Left lung (tissue), 10 donors: ENCODE data around the gene IKZF2. TPM values are rescaled to one million over a fixed set of nuclear protein-coding genes. Genes with fewer than 3 reads are reported as not detected.

Experiments
- ATAC-seq: fragments of 200-7000 bp; cut with Tn5 transposase; one replicate; pipeline ENCODE4 v1.9.1; 2020; ENCODE audit warnings: moderate library complexity
- DNase-seq, 4 donors: peaks; one replicate each; pipeline ENCODE4 v3.0.0-alpha.2; 2013 to 2020
- H3K27ac ChIP-seq, 2 donors: fragments of 200-600 bp; sonication (generic) in 1 of 2; one replicate each; pipeline versions ENCODE4 v1.5.0 to v1.8.0; 2020 to 2021
- H3K27me3 ChIP-seq, 2 donors: fragments of 200-600 bp; sonication (generic) in 1 of 2; one replicate each; pipeline versions ENCODE4 v1.5.0 to v1.8.0; 2020 to 2021
- H3K36me3 ChIP-seq, 2 donors: fragments of 200-600 bp; sonication (generic) in 1 of 2; one replicate each; pipeline versions ENCODE4 v1.5.0 to v1.8.0; 2020 to 2021
- H3K4me1 ChIP-seq, 2 donors: fragments of 200-600 bp; one replicate each; pipeline ENCODE4 v1.8.0; 2021
- H3K4me3 ChIP-seq, 2 donors: fragments of 200-600 bp; sonication (generic) in 1 of 2; one replicate each; pipeline versions ENCODE4 v1.5.0 to v1.8.0; 2020 to 2021; ENCODE audit warnings: mild to moderate bottlenecking in 1 of 2
- H3K9me3 ChIP-seq, 2 donors: fragments of 200-600 bp; sonication (generic) in 1 of 2; one replicate each; pipeline versions ENCODE4 v1.5.0 to v1.8.0; 2020 to 2021
- intact Hi-C, 2 donors: fragments of 100-400 bp; cut with DNase I; formaldehyde crosslinking; loops; one replicate each; pipeline versions ENCODE4 v1.11.2 to v1.14.2; 2022
- polyA plus RNA-seq, 6 donors: library from polyadenylated mRNA; unstranded; fragments of 120-200 nt; gene quantifications; one replicate each; pipeline ENCODE4 v1.2.1, GENCODE V29; 2013; ENCODE audit not compliant: insufficient read length in 6 of 6
- total RNA-seq, 2 donors: library from RNA; stranded (reverse); fragmentation: NEBNext Ultra II Directional; extraction: Animal tissue kit (Norgen Biotek cat#: 25700); gene quantifications; one replicate each; pipeline ENCODE4 v1.2.1, GENCODE V29; 2021
- TF ChIP-seq, protein P1 (sequence below), 2 donors: fragments of 200-600 bp; sonication (generic) in 1 of 2; IDR thresholded peaks; one replicate each; pipeline versions ENCODE4 v1.5.0 to v1.8.0; 2021; ENCODE audit warnings: antibody characterized with exemption in 2 of 2
- donor health status: DM: no; HTN: yes; CAD: no.
- donor health status: DM: no; HTN: no; CAD: no.

The IKZF2 gene
- total and polyA plus RNA-seq, 8 donors = 9.6 to 15.4 (median 12.2) TPM

- H3K4me1 ChIP-seq = no peaks in the 10 kb centered on the region
- no peak for DNase-seq
Observed at GRCh38 chr2:212968284-212969081, 182.9 kb downstream of the IKZF2 start.

DNA sequence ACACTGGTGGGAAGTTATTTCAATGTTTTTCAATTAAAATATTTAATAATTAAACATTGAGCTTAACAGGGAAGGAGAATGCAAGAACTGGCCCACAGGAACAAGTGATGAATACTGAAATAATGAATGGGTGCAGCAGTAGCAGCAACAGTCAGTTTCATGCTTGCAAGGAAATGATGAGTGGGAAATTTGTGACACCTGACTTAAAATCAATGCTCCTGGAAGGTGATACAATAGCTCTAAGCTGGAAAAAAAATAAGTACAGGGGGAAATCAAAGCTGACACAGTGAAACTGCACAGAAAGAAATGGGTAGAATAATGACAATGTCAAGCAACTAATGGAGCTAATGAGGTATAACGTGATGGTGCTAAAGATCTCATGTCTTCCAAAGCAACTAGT lies 184.5 kb downstream of the IKZF2 start:
- H3K4me3 ChIP-seq = no peak overlapping the region
- DNase-seq (no peak), ATAC-seq (no peak)
- H3K36me3 ChIP-seq = no peaks in the 10 kb centered on the region
- TF ChIP-seq, protein P1, sequence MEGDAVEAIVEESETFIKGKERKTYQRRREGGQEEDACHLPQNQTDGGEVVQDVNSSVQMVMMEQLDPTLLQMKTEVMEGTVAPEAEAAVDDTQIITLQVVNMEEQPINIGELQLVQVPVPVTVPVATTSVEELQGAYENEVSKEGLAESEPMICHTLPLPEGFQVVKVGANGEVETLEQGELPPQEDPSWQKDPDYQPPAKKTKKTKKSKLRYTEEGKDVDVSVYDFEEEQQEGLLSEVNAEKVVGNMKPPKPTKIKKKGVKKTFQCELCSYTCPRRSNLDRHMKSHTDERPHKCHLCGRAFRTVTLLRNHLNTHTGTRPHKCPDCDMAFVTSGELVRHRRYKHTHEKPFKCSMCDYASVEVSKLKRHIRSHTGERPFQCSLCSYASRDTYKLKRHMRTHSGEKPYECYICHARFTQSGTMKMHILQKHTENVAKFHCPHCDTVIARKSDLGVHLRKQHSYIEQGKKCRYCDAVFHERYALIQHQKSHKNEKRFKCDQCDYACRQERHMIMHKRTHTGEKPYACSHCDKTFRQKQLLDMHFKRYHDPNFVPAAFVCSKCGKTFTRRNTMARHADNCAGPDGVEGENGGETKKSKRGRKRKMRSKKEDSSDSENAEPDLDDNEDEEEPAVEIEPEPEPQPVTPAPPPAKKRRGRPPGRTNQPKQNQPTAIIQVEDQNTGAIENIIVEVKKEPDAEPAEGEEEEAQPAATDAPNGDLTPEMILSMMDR (IDR thresholded peaks at IDR 0.05) = no peak
- intact Hi-C loops = no loop called here
- H3K4me1 ChIP-seq = no peaks in the 10 kb centered on the region
- H3K27me3 ChIP-seq = no peaks in the 10 kb centered on the region
- no peak overlapping the region for H3K27ac ChIP-seq
- H3K9me3 ChIP-seq = no peaks in the 10 kb centered on the region

More at GRCh38 chr2:212968284-212969081, 182.9 kb downstream of the IKZF2 start:
- Histone ChIP-seq H3K36me3 (no peaks in the 10 kb centered on the region), H3K27me3 (no peaks in the 10 kb centered on the region), H3K4me3 (no peak overlapping the region), H3K9me3 (no peaks in the 10 kb centered on the region), H3K27ac (no peak overlapping the region)
- ATAC-seq = no peak
- intact Hi-C loops = no loop called here
- TF ChIP-seq, protein P1 (IDR thresholded peaks at IDR 0.05) = no peak

- DNase-seq = no peak
- no peak for ATAC-seq
- no peak overlapping the region for H3K27ac ChIP-seq
- no peaks in the 10 kb centered on the region for H3K9me3 ChIP-seq
- H3K27me3 ChIP-seq = no peaks in the 10 kb centered on the region
- no peak overlapping the region for H3K4me3 ChIP-seq
- TF ChIP-seq, protein P1 (IDR thresholded peaks at IDR 0.05) = no peak
- no peaks in the 10 kb centered on the region for H3K36me3 ChIP-seq
- intact Hi-C loops = no loop called here
- no peaks in the 10 kb centered on the region for H3K4me1 ChIP-seq
Observed at GRCh38 chr2:212962691-212963090, 188.7 kb downstream of the IKZF2 start.

GRCh38 chr2:212961255-212961654 lies 190.2 kb downstream of the IKZF2 start:
- H3K9me3 ChIP-seq = no peaks in the 10 kb centered on the region

GRCh38 chr2:212960336-212960735 lies 191.1 kb downstream of the IKZF2 start:
- DNase-seq = no peak
- ATAC-seq = no peak
- H3K27ac ChIP-seq = no peak overlapping the region
- H3K9me3 ChIP-seq = no peaks in the 10 kb centered on the region
- H3K4me3 ChIP-seq = no peak overlapping the region
- TF ChIP-seq, protein P1 (IDR thresholded peaks at IDR 0.05) = no peak
- no peaks in the 10 kb centered on the region for H3K4me1 ChIP-seq
- intact Hi-C loops = no loop called here
- no peaks in the 10 kb centered on the region for H3K27me3 ChIP-seq
- no peaks in the 10 kb centered on the region for H3K36me3 ChIP-seq

More at GRCh38 chr2:212961255-212961654, 190.2 kb downstream of the IKZF2 start:
- intact Hi-C loops = no loop called here
- H3K4me1 ChIP-seq = no peaks in the 10 kb centered on the region
- TF ChIP-seq, protein P1 (IDR thresholded peaks at IDR 0.05) = no peak
- DNase-seq (no peak), ATAC-seq (no peak)
- no peak overlapping the region for H3K4me3 ChIP-seq
- no peaks in the 10 kb centered on the region for H3K36me3 ChIP-seq
- H3K27me3 ChIP-seq = no peaks in the 10 kb centered on the region
- H3K27ac ChIP-seq = no peak overlapping the region
